Fibroblast of gingiva (primary cell): ENCODE data around the gene MCMBP.

Source experiments
- DNase-seq: peaks from one replicate; pipeline ENCODE4 v3.0.0-alpha.2; 2011; ENCODE audit warnings: low read depth

Gene MCMBP

GRCh38 chr10:119783665-119784027 lies 89.0 kb downstream of the MCMBP start:
- no peak for DNase-seq

- DNase-seq, result peak; percentile 7
Measured at GRCh38 chr10:119782981-119783664, 89.5 kb downstream of the MCMBP start.

- no peak for DNase-seq
Measured at GRCh38 chr10:119781498-119781897, 91.1 kb downstream of the MCMBP start.

GRCh38 chr10:119780879-119781480 lies 91.7 kb downstream of the MCMBP start:
- DNase-seq, result no peak
